Coronary artery (tissue), 2 donors: ENCODE data around the gene ARFGEF2.

Experiments
- DNase-seq: peaks from one replicate; pipeline ENCODE4 v3.0.0-alpha.2; 2017; ENCODE audit warnings: low spot score
- H3K27ac ChIP-seq, 2 donors: fragments of 200-600 bp; sonication (generic); one replicate each; pipeline ENCODE4 v1.5.1; 2016 to 2019
- H3K4me3 ChIP-seq: fragments of 200-600 bp; sonication (generic); 2 replicates; pipeline ENCODE4 v1.5.1; 2016; ENCODE audit warnings: mild to moderate bottlenecking, moderate library complexity
- TF ChIP-seq, protein P1 (sequence below): fragments of 200-600 bp; sonication (generic); IDR thresholded peaks from one replicate; pipeline ENCODE4 v1.5.1; 2019; ENCODE audit warnings: antibody characterized with exemption

Gene ARFGEF2

DNA sequence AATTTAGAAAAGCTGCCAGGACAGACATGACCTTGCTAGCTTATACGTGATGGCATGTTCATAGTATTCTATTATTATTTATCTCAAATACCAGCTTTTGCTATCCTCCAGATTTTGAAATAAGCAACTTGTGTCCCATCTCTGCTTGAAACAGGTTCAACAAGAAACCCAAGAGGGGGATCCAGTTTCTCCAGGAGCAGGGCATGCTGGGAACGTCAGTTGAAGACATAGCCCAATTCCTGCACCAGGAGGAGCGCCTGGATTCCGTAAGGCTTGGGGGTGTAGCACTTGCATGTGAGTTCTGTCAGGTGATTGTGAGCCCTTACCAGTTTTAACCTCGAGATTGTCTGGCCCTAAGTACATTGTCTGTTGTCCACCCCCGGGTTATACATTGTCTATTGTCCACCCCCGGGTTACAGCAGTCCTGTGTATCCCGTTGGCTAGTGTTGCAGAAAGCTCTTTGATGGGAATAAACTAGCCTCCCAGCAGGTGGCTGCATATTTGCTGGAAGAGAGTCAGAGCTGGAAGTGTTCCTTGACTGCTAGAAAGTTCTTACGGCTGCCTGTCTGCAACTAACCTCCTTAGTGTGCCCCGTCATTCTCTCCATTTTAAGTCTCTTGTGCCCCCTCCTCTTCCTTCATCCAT, 63.2 kb downstream of the ARFGEF2 start:
- H3K27ac ChIP-seq = no peak overlapping the region
- no peak for DNase-seq

DNA sequence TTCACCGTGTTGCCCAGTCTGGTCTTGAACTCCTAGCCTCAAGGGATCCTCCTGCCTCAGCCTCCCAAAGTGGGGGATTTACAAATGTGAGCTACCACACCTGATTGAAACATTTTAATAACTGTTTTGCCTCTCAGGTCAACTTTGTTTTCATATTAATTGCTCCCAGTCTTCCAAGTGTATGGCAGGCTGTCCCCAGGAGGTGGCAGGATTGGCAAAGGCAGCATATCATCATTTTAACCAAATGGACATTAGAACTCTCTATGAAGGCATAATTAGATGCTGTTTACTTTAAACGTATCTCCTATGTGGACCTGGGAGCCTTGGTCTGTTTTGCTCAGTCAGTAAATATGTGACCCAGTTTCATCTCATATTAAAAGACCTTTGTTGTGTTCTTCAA, 65.4 kb downstream of the ARFGEF2 start:
- DNase-seq = no peak
- Histone ChIP-seq H3K4me3 (no peak overlapping the region), H3K27ac (no peak overlapping the region)
- TF ChIP-seq, protein P1, sequence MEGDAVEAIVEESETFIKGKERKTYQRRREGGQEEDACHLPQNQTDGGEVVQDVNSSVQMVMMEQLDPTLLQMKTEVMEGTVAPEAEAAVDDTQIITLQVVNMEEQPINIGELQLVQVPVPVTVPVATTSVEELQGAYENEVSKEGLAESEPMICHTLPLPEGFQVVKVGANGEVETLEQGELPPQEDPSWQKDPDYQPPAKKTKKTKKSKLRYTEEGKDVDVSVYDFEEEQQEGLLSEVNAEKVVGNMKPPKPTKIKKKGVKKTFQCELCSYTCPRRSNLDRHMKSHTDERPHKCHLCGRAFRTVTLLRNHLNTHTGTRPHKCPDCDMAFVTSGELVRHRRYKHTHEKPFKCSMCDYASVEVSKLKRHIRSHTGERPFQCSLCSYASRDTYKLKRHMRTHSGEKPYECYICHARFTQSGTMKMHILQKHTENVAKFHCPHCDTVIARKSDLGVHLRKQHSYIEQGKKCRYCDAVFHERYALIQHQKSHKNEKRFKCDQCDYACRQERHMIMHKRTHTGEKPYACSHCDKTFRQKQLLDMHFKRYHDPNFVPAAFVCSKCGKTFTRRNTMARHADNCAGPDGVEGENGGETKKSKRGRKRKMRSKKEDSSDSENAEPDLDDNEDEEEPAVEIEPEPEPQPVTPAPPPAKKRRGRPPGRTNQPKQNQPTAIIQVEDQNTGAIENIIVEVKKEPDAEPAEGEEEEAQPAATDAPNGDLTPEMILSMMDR = no peak

More for the DNA sequence above, 63.2 kb downstream of the ARFGEF2 start:
- no peak overlapping the region for H3K4me3 ChIP-seq
- TF ChIP-seq, protein P1 = no peak

DNA sequence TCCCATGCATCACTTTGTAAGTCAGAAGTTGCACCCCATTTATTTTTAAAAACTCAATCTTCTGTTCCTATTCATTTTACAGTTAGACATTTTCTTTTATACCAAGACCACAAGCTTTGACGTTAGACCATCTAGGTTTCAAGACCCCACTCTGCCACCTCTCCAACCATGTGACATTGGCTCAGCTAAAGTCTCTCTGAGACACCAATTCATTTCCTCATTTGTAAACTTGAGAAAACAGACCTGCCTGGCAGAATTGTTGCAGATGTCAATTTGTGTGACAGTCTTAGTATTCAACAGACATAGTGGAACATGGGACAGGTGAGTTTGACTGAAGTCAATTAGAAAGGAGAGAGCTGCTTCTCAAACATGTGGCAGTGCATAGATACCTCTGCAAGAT, 69.0 kb downstream of the ARFGEF2 start:
- DNase-seq = no peak
- TF ChIP-seq, protein P1 = no peak
- Histone ChIP-seq H3K4me3 (no peak overlapping the region), H3K27ac (no peak overlapping the region)

DNA sequence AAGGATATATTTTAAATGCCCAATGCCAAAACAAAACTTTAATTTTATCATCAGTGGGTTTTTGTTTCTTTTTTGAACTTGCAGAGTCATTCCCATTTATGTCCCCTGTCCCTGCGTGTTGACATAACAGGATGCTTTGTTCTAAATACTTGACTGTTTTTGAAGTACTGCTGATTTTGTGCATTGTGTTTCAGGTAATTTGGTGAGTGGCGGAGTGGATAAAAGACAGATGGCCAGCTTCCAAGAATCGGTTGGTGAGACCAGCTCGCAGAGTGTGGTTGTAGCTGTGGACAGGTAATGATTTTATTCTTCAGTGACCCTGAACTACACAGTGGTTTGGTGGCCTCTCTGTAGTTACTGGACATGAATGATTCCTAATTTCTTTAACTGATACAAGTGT, 74.1 kb downstream of the ARFGEF2 start:
- TF ChIP-seq, protein P1 = no peak
- DNase-seq = no peak
- no peak overlapping the region for H3K4me3 ChIP-seq
- H3K27ac ChIP-seq = no peak overlapping the region

DNA sequence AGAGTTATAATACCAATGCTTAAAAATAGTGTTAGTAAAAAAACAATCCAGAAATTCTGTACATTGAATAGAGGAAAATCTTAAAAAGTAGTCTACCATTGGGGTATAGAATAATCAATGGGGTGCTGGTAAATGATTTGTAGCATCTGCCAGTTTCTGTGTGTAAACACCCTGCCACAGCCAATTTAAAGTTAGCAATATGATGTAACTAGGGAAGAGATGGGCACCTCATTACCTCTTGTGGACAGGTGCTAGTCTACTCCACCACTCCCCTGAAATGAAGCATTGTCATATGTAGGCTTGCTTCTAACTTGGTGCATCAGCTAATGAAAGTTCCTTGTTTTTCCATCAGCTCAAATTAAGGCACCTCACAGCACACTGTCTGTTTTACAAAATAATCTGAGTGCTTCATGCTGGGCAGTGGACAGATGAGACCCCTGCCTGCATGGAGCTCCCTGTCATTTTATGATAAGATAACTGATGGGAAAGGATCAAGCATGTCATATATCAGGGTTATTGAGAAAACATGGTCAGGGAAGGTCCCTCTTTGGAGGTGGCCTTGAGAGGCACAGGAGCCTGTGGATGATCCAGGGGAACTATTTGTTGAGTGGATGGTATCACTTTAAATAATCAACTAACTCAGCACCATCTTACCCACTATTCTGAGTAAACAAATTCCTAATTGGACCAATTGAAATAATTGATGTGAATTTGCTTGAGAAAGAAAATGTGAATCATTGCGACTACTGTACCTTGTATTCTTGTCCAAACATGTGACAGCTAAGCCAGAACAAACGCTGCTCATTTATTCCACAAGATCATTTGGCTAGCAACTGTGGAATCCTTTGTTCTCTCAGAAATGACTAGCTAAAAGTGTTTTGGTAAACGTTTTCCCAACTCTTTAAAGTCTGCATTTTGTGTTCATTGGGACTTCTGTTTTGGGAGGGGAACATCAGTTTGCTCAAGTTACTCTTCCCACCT, 78.7 kb downstream of the ARFGEF2 start:
- no peak for DNase-seq
- TF ChIP-seq, protein P1 = no peak
- no peak overlapping the region for H3K4me3 ChIP-seq
- no peak overlapping the region for H3K27ac ChIP-seq

DNA sequence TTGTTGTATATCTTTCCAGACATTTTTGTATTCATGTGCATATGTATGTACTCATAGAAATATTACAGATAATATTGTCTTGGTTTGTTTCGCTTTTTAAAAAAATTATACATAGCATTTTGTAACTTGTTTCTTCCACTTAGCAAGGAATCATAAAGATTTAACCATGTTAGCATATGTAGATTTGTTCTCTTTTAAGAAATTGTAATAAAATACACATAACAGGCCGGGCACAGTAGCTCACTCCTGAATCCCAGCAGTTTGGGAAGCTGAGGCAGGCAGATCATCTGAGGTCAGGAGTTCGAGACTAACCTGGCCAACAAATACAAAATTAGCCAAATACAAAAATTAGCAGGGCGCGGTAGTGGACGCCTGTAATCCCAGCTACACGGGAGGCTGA, 80.2 kb downstream of the ARFGEF2 start:
- TF ChIP-seq, protein P1 = no peak
- H3K27ac ChIP-seq = no peak overlapping the region
- DNase-seq = no peak
- no peak overlapping the region for H3K4me3 ChIP-seq
